Esophagus mucosa (tissue), 1 donor: ENCODE results near the gene RNASE13. TPM values are rescaled to one million over a fixed set of nuclear protein-coding genes. Genes with fewer than 3 reads are reported as not detected.
"Not testable (repeated sequence)": the region's sequence is repeated elsewhere in the genome, so short reads cannot be mapped to it uniquely, and the experiment has no call there.

Experiments
- ATAC-seq: fragments of 200-7000 bp; cut with Tn5 transposase; one replicate; pipeline ENCODE4 v1.9.1; 2020
- total RNA-seq: library from RNA; stranded (reverse); gene quantifications from one replicate; pipeline ENCODE4 v1.2.4, GENCODE V29; 2023
- donor health status: DM: yes; HTN: yes; CAD: no.

The RNASE13 gene
- total RNA-seq, 1 donor from 2014 or later, result not detected

GRCh38 chr14:21019366-21019765, 15.2 kb downstream of the RNASE13 start:
- no peak for ATAC-seq

DNA sequence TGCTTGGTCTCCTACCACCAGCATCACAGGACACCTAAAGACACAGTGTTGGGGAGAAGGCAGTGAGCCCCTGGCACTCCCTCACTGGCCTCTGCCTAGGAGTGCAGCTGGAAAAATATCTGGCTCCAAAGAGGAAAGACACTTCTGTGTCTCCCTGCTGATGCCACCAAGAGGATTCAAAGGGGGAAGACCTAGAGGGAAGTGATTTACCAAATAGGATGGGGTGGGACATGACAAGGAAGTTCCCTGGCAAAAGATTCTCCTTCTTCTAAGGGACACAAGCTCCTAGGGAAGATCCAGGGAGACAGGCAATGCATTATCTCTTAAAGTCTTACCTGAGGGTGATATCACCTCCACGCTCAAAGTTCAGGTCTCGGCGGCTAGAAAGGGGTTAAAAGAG, 15.8 kb downstream of the RNASE13 start:
- ATAC-seq, result no peak

GRCh38 chr14:21018286-21018685, 16.3 kb downstream of the RNASE13 start:
- no peak for ATAC-seq

GRCh38 chr14:21017528-21018245, 16.9 kb downstream of the RNASE13 start:
- ATAC-seq, result no peak

DNA sequence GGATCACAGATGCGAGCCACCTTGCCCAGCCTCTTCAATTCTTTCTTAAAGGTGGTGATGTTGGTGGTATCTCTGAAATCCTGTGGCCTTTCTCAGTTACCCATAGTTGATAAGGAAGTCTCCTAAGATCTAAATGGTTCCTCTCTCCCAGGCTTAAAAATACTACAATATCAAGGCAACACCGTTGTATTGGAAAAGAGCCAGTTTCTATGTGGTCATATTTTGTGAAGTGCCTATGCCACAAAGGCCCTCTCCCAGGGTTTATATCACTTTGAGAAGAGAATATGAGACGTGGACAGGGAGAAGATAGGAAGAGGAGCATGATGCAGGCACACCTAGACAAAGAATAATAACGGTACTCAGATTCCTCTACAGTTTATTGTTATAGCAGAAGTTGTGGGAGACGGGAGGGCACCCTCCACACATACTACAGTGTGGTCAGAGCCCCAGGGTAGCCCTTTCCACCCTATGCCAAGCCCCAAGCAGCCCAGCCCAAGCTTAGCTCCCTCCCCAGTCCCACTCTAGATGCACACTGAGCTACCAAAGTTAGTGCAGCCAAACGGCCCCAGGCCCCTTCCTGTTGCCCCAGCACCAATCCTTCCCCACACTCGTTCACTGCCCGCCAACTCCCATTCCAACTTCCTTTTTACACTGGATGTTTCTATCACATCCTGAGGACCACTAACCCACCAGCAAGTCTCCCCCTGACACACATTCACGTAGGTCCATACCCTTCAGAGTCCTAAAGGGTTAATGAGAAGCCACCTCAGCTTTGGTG, 18.0 kb downstream of the RNASE13 start:
- no peak for ATAC-seq

- no peak for ATAC-seq
These were observed 19.3 kb downstream of the RNASE13 start for GRCh38 chr14:21015312-21015711.

GRCh38 chr14:21014761-21015190, 19.8 kb downstream of the RNASE13 start:
- ATAC-seq, result peak; percentile 83

GRCh38 chr14:21011136-21011535, 23.5 kb downstream of the RNASE13 start:
- no peak for ATAC-seq

DNA sequence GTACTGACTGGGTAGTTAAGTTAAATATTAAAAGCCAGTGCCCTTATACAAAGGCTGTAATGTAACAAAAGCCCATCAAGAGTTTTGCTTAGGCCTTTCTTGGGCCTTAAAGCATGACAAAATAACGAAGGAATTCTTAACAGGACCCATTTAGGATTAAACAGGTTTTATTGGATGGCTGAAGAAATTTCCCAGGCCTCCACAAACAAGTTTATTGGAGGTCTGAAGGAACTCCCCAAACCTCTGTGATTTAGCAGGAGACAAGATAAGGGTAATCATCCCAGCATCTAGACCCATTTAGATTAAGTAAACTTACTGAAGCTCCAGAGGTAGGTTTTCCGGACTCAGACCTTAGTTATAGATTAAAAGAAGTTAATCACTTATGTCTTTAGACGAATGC, 24.9 kb downstream of the RNASE13 start:
- not testable (repeated sequence) for ATAC-seq

DNA sequence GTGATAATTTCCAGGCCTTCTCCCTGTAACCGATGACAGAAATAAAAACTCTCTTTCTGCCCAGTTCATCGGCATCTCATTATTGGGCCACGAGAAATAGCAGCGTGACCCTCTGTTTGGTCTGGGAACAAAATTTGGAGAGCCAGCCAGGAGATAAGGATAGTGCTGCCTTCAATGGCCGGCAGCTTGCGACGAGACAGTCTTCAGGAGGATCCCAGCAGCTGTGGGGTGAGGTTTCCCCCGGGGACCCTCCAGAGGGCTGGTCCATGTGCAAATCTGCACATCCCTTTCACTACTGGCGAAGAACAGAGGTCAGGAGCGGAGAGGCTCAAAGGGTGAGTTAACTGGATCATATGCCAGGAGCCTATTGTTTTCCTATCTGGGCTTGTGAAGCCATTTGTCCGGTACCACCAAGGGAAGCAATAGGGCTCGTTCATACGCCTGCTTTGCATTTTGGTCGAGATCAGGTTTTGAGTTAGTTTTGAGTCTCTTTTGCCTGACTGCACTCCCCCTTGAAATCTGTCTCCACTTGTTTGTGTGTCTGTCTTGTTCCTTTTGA, 30.7 kb downstream of the RNASE13 start:
- ATAC-seq, result no peak

- ATAC-seq, result no peak
These were observed 33.4 kb downstream of the RNASE13 start for GRCh38 chr14:21001218-21001617.

DNA sequence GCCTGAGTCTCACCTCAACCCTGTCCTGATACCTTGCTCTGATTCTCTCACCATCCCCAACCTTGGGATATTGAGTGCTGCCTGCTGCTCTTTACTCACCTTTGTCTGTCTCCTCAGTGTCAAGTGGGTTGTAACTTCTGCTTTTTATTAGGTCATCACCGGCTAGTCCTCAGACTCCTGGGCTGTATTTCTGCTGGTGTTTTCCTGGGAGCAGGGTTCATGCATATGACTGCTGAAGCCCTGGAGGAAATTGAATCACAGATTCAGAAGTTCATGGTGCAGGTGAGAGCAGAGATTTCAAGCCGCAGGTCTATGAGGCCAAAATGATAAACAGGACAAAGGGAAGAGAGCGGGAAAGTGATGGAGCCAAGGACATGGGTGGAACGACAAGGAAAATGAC, 35.0 kb downstream of the RNASE13 start:
- ATAC-seq, result no peak

DNA sequence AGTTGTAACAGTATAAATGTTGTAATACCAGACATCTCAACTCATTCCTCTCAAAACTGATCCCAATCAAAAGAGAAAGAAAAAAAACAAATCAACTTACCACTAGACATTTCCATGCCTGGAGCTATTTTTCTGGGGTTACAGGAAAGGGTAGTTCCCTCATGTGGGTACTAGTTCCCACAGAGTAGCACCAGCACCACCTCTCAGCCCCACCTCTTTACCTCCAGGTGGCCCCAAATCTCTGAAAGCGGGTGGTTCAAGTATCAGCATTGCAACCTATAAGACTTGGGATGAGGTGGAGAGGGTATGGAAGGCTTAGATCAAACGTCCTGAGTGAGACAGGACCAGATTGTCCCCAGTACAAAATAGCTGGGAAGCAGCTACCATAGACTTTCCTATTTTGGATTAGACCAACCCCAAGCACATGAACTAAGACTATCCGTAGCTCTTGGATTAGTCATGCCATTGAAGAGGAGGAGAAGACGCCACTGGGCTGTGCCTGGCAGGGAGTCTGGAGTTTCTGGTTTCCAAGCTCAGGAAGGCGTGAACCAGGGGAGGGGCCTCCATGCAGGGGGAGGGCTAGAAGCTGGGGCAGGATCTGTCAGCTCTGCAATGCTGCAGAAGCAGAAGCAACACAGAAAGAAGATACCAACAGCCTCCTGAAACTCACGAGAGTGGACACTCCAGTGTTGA, 35.8 kb downstream of the RNASE13 start, which contains the start of gene SLC39A2:
SLC39A2 (plus strand) TSS at position 620 of the 693 bp plus-strand sequence. CDS start 154 bp downstream, outside the sequence.
- peak; percentile 95 for ATAC-seq

GRCh38 chr14:20998139-20998538, 36.5 kb downstream of the RNASE13 start:
- ATAC-seq, result peak; percentile 58

GRCh38 chr14:20997564-20997963, 37.0 kb downstream of the RNASE13 start:
- ATAC-seq, result no peak

- peak; percentile 24 for ATAC-seq
These were observed 37.5 kb downstream of the RNASE13 start for GRCh38 chr14:20997115-20997514.

- no peak for ATAC-seq
These were observed 38.1 kb downstream of the RNASE13 start for GRCh38 chr14:20996521-20996920.

- peak; percentile 86 for ATAC-seq
These were observed 44.6 kb downstream of the RNASE13 start, which contains the start of gene METTL17 for GRCh38 chr14:20989787-20990600. Gene METTL17 (plus strand): TSS chr14:20989980. CDS start chr14:20990003, 23 bp downstream.

- ATAC-seq, result no peak
These were observed 45.2 kb downstream of the RNASE13 start for GRCh38 chr14:20989471-20989786.

DNA sequence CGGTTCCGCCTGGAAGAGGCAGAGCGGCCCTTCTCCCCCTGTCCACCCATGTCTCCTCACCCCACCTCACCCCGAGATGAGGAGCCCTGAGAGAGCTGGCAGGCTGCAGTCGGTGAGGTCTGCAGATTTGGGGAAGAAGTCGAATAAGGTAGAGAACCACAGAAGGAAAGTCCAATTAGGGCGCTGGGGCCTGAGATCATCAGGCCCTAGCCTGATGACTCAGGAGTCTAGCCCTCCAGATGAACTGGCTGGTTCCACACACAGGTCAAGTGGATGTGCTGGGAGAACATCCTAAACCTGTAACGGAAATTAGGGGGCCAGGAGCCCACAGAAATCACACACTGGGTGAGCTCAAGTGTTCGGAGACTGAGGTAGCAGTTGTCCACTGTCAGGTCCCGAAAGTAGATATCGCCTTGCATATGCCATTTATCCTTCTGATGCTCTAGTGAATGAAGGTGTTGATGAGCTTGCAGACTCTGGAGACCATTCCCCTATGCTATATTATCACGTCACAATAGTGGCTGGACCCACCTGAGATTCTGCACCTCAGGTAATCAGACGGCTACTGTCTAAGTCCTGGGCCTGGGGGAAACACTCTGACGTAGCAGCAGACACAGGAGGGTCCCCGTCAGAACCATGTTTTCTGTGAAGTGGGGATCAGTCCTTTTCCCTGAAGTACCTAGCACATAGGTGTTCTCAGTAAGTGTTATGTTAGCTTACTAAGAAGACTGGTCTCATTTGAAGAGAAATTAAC, 45.7 kb downstream of the RNASE13 start:
- ATAC-seq, result no peak

- ATAC-seq, result peak; percentile 83
These were observed 47.8 kb downstream of the RNASE13 start for GRCh38 chr14:20986811-20987210.
